Measurements from ENCODE around the gene TMEM130. TPM values are rescaled to one million over a fixed set of nuclear protein-coding genes. Genes with fewer than 3 reads are reported as not detected.
A peak's percentile ranks its signal among the peaks of the same experiment; 100 is the strongest.

The TMEM130 gene
- total RNA-seq, 1 experiment from 2014 or later: 2.1 TPM

DNA sequence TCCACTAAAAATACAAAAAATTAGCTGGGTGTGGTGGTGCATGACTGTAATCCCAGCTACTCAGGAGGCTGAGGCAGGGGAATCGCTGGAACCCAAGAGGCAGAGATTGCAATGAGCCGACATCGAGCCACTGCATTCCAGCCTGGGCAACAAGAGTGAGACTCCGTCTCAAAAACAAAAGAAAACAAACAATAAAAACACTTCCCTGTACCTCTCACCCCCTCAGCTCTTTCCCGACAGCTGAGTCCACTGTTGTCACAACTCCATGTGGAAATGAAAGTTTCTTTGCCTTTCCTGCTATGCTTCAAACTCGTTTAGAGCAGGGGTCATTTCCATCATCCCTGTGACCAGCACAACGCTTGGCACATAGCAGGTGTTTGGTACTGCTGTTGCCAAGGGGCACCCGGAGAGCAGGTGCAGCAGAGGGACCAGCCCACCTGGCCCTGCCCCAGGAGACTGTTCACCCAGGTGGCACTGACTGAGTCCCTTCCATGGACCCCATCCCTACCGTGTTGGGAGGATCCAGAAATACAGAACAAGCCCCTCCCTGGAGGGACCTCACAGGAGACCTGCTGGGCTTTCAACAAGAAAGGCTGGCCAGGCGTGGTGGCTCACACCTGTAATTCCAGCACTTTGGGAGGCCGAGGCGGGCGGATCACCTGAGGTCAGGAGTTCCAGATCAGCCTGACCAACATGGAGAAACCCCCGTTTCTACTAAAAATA lies 4.9 kb downstream of the TMEM130 start:
- H2AFZ ChIP-seq: no peak overlapping the region
- H4K20me1 ChIP-seq (ENCODE audit: insufficient read depth): no peaks in the 10 kb centered on the region
- intact Hi-C loops (cut with micrococcal nuclease; ENCODE audit: unreplicated experiment): loop anchor here (5.0 kb wide), 1 partner anchor 583 kb away; the partner anchor contains the start of gene BRI3
- peaks cover 19% of the 10 kb centered on the region for H3K4me1 ChIP-seq (replicated peaks; ENCODE audit: insufficient read depth)
- no peaks in the 10 kb centered on the region for H3K9me2 ChIP-seq (ENCODE audit: insufficient read depth)
- H3K4me3 ChIP-seq: no peak overlapping the region
- H3K27me3 ChIP-seq (ENCODE audit: insufficient read depth, low read depth): no peaks in the 10 kb centered on the region
- peak; percentile 39 to 83 for DNase-seq
- TF ChIP-seq EZH2 (IDR thresholded peaks at IDR 0.05; ENCODE audit: low read depth) (no peak), CTCF (conservative IDR thresholded peaks at IDR 0.05) (no peak)
- BruUV-seq (replicated peaks): no TSS peak
- POLR2A ChIA-PET (ENCODE audit: unreplicated experiment): no interaction called here
- H3K27ac ChIP-seq: peak overlapping the region; percentile 78
- CTCF ChIA-PET: interaction anchor here (1.0 kb wide), 1 partner anchor 14 kb away, joined by 3 read pairs; the partner anchor contains the start of gene TRRAP
- H3K4me2 ChIP-seq: peak overlapping the region; percentile 51
- H3K79me2 ChIP-seq (ENCODE audit: low read depth): no peaks in the 10 kb centered on the region
- H3F3A ChIP-seq (ENCODE audit: insufficient read depth, low read depth): peaks cover 13% of the 10 kb centered on the region; the same call in 1 of the 2 replicates
- no peaks in the 10 kb centered on the region for H3K9me3 ChIP-seq (ENCODE audit: insufficient read depth, low read depth)
- H3K36me3 ChIP-seq (ENCODE audit: low read depth): no peaks in the 10 kb centered on the region

DNA sequence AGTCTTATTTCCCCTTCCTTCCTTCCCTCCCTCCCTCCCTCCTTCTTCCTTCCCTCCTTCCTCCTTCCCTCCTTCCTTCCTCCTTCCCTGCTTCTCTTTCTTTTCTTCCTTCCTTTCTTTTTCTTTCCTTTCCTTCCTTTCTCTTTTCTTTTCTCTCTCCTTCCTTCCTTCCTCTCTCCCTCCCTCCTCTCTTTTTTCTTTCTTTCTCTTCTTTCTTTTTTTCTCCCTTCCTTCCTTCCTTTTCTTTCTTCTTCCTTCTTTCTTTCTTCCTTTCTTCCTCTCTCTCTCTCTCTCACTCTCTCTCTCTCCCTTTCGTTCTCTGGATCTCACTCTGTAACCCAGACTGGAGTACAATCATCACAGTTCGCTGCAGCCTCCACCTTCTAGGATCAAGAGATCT lies 6.2 kb downstream of the TMEM130 start:
- intact Hi-C loops (cut with micrococcal nuclease; ENCODE audit: unreplicated experiment): no loop called here
- no peaks in the 10 kb centered on the region for H3K9me3 ChIP-seq (ENCODE audit: insufficient read depth, low read depth)
- H3K4me2 ChIP-seq: no peak overlapping the region
- H2AFZ ChIP-seq: no peak overlapping the region
- no peaks in the 10 kb centered on the region for H3K36me3 ChIP-seq (ENCODE audit: low read depth)
- no peaks in the 10 kb centered on the region for H4K20me1 ChIP-seq (ENCODE audit: insufficient read depth)
- no peak overlapping the region for H3K27ac ChIP-seq
- no peak for DNase-seq
- TF ChIP-seq EZH2 (IDR thresholded peaks at IDR 0.05; ENCODE audit: low read depth) (no peak), CTCF (conservative IDR thresholded peaks at IDR 0.05) (no peak)
- ChIA-PET POLR2A (ENCODE audit: unreplicated experiment) (no interaction called here), CTCF (interaction anchor here (0.7 to 1.0 kb wide), 2 partner anchors 15 to 127 kb away, joined by 3 to 11 read pairs; partner anchors contain the start of gene TRRAP)
- no peak overlapping the region for H3K4me3 ChIP-seq
- H3K79me2 ChIP-seq (ENCODE audit: low read depth): no peaks in the 10 kb centered on the region
- BruUV-seq (replicated peaks): no TSS peak
- no peaks in the 10 kb centered on the region for H3K27me3 ChIP-seq (ENCODE audit: insufficient read depth, low read depth)
- H3F3A ChIP-seq (ENCODE audit: insufficient read depth, low read depth): peaks cover 8% of the 10 kb centered on the region; the same call in 1 of the 2 replicates
- H3K9me2 ChIP-seq (ENCODE audit: insufficient read depth): no peaks in the 10 kb centered on the region
- H3K4me1 ChIP-seq (replicated peaks; ENCODE audit: insufficient read depth): peaks cover 19% of the 10 kb centered on the region

DNA sequence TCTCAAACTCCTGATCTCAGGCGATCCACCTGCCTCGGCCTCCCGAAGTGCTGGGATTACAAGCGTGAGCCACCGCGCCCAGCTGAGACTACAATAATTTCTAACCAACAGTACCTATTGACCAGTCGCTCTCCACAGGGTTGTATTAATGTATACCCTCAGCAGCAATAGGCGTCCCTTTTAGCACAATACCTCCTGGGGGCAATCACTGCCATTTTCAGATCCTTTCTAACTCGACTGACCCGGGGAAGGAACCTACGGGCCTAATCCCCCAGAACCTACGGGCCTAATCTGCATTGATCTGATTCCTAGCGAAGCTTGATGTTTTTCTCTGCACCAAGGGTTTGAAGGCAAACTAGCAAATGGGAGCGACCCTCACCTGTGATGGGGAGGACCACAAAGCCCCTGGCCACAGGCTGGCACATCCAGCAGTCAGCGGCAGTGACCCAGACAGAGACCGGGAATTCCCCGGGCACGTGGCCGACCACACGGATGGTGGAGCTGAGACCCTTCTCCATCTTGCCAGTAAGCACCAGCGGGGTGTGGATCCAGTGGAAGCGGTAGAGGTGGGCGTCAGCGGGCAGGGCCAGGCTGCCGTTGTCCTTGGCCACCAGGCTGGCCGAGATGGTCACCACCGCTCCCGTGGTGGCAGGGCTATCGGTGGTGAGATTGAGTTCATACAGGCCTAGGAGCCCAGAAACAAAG lies 6.9 kb downstream of the TMEM130 start:
- Histone ChIP-seq H2AFZ (no peak overlapping the region), H3K4me2 (no peak overlapping the region), H3K4me3 (no peak overlapping the region), H3F3A (ENCODE audit: insufficient read depth, low read depth) (peaks cover 6% of the 10 kb centered on the region; the same call in 1 of the 2 replicates), H3K9me2 (ENCODE audit: insufficient read depth) (no peaks in the 10 kb centered on the region), H3K36me3 (ENCODE audit: low read depth) (no peaks in the 10 kb centered on the region), H3K4me1 (replicated peaks; ENCODE audit: insufficient read depth) (peaks cover 19% of the 10 kb centered on the region), H3K79me2 (ENCODE audit: low read depth) (no peaks in the 10 kb centered on the region), H4K20me1 (ENCODE audit: insufficient read depth) (no peaks in the 10 kb centered on the region), H3K9me3 (ENCODE audit: insufficient read depth, low read depth) (no peaks in the 10 kb centered on the region), H3K27ac (no peak overlapping the region), H3K27me3 (ENCODE audit: insufficient read depth, low read depth) (no peaks in the 10 kb centered on the region)
- no peak for TF ChIP-seq CTCF (conservative IDR thresholded peaks at IDR 0.05)
- TF ChIP-seq EZH2 (IDR thresholded peaks at IDR 0.05; ENCODE audit: low read depth): no peak
- CTCF ChIA-PET: interaction anchor here (0.6 kb wide), 1 partner anchor 32 kb away, joined by 11 read pairs; no protein-coding TSS in a partner anchor
- no peak for DNase-seq
- intact Hi-C loops (cut with micrococcal nuclease; ENCODE audit: unreplicated experiment): no loop called here
- BruUV-seq (replicated peaks): no TSS peak
- POLR2A ChIA-PET (ENCODE audit: unreplicated experiment): no interaction called here
